ENCODE data around the gene EIF2D.

DNA sequence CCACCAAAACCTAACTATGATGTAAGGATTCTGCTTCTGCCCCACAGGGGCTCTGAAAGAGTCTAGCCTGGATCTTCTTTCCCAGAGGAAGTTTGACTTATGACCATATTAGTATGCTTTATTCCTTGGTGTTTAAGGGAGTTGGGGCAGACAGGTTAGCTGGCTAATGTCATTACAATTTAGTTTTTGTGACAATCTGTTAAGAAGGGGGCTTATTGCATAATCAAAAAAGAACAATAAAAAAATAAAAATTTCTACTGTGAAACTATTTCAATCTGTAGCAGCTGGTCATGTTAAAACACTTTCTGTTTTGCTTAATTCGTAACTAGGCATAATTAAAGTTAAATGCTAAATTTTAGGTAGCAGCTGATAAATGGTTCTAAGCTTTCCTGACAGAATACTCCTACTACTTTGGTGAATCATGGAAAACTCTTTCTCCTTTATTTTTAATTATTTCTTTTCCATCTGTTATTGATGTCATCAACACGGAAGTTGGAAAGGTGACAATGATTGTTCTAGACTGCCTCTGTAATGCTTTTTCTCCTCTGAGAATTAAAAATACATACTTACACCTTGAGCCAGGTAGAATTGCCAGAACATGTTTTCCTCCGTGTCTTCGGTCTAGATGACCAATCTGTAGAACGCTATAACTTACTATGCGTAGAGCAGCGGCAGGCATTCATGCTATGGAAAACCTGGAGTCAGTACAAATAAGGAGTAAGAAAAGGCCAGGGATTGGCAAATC lies 41.6 kb upstream of the EIF2D start:
- TF ChIP-seq POLR2A (IDR thresholded peaks at IDR 0.05) (no peak), POLR2AphosphoS5 (IDR thresholded peaks at IDR 0.05) (no peak), EP300 (IDR thresholded peaks at IDR 0.05) (no peak)
- TF ChIP-seq, protein P1, sequence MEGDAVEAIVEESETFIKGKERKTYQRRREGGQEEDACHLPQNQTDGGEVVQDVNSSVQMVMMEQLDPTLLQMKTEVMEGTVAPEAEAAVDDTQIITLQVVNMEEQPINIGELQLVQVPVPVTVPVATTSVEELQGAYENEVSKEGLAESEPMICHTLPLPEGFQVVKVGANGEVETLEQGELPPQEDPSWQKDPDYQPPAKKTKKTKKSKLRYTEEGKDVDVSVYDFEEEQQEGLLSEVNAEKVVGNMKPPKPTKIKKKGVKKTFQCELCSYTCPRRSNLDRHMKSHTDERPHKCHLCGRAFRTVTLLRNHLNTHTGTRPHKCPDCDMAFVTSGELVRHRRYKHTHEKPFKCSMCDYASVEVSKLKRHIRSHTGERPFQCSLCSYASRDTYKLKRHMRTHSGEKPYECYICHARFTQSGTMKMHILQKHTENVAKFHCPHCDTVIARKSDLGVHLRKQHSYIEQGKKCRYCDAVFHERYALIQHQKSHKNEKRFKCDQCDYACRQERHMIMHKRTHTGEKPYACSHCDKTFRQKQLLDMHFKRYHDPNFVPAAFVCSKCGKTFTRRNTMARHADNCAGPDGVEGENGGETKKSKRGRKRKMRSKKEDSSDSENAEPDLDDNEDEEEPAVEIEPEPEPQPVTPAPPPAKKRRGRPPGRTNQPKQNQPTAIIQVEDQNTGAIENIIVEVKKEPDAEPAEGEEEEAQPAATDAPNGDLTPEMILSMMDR (IDR thresholded peaks at IDR 0.05) = no peak
